ENCODE data around the gene PPP6R2.
"Not testable (repeated sequence)": the region's sequence is repeated elsewhere in the genome, so short reads cannot be mapped to it uniquely, and the experiment has no call there.

The PPP6R2 gene

GRCh38 chr22:50347157-50347556 lies 4.0 kb downstream of the PPP6R2 start:
- DNase-seq: no peak

GRCh38 chr22:50348058-50348457 lies 4.9 kb downstream of the PPP6R2 start:
- no peak for DNase-seq

- DNase-seq: no peak
Observed at GRCh38 chr22:50356186-50356585, 13.1 kb downstream of the PPP6R2 start.

GRCh38 chr22:50357222-50357621 lies 14.1 kb downstream of the PPP6R2 start:
- DNase-seq: no peak

- DNase-seq: no peak
Observed at GRCh38 chr22:50357756-50358155, 14.6 kb downstream of the PPP6R2 start.

- no peak for DNase-seq
Observed at GRCh38 chr22:50360578-50360977, 17.5 kb downstream of the PPP6R2 start.

- DNase-seq: no peak
Observed at GRCh38 chr22:50361222-50361621, 18.1 kb downstream of the PPP6R2 start.

GRCh38 chr22:50361688-50362087 lies 18.6 kb downstream of the PPP6R2 start:
- DNase-seq: no peak

- no peak for DNase-seq
Observed at GRCh38 chr22:50363166-50363802, 20.2 kb downstream of the PPP6R2 start.

- DNase-seq: not testable (repeated sequence)
Observed at GRCh38 chr22:50363803-50364194, 20.7 kb downstream of the PPP6R2 start.

- no peak for DNase-seq
Observed at GRCh38 chr22:50367778-50368500, 24.8 kb downstream of the PPP6R2 start.

- DNase-seq: no peak
Observed at GRCh38 chr22:50371101-50371648, 28.0 kb downstream of the PPP6R2 start.

GRCh38 chr22:50376085-50376651 lies 33.0 kb downstream of the PPP6R2 start:
- no peak for DNase-seq

GRCh38 chr22:50381021-50381555 lies 38.0 kb downstream of the PPP6R2 start:
- DNase-seq: not testable (repeated sequence)

GRCh38 chr22:50396751-50397370 lies 53.7 kb downstream of the PPP6R2 start:
- DNase-seq: no peak

GRCh38 chr22:50397371-50398060 lies 54.4 kb downstream of the PPP6R2 start:
- not testable (repeated sequence) for DNase-seq

GRCh38 chr22:50398831-50399648 lies 55.9 kb downstream of the PPP6R2 start:
- no peak for DNase-seq

GRCh38 chr22:50399751-50400331 lies 56.7 kb downstream of the PPP6R2 start:
- DNase-seq: no peak

- no peak for DNase-seq
Observed at GRCh38 chr22:50400406-50400805, 57.3 kb downstream of the PPP6R2 start.

- no peak for DNase-seq
Observed at GRCh38 chr22:50400931-50401330, 57.8 kb downstream of the PPP6R2 start.

GRCh38 chr22:50401907-50402306 lies 58.8 kb downstream of the PPP6R2 start:
- DNase-seq: no peak
